Activated naive CD4-positive, alpha-beta T cell treated with anti-CD3 and anti-CD28 coated beads, Interleukin-2, amount 50 U/mL, for 16 hours (primary cell): ENCODE results near the gene HOXC11.

Experiments used
- DNase-seq: peaks from one replicate; pipeline ENCODE4 v3.0.0-alpha.2; 2020

The HOXC11 gene

GRCh38 chr12:54026640-54027441, 53.9 kb downstream of the HOXC11 start:
- DNase-seq, result no peak
